ENCODE data around the gene ATXN7.

DNA sequence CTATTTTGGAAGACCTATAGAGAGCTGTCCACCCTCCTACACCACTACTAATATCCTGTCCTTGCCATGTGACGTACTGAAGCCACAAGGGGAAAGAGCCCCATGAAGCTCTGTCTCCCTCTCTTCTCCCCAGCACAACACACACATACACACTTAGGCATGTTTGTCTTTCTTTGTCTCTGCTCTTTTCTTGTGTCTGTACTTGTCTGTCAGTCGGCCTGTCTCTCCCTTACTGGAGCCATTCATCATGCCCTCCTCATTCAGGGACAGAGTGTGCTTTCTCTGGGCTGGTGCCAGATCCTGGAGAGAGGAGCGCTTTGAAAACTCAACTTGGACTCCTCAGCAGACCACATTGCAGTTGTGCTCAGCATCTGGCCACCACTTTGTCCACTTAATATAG, 112.1 kb downstream of the ATXN7 start:
- TF ChIP-seq, protein P1, sequence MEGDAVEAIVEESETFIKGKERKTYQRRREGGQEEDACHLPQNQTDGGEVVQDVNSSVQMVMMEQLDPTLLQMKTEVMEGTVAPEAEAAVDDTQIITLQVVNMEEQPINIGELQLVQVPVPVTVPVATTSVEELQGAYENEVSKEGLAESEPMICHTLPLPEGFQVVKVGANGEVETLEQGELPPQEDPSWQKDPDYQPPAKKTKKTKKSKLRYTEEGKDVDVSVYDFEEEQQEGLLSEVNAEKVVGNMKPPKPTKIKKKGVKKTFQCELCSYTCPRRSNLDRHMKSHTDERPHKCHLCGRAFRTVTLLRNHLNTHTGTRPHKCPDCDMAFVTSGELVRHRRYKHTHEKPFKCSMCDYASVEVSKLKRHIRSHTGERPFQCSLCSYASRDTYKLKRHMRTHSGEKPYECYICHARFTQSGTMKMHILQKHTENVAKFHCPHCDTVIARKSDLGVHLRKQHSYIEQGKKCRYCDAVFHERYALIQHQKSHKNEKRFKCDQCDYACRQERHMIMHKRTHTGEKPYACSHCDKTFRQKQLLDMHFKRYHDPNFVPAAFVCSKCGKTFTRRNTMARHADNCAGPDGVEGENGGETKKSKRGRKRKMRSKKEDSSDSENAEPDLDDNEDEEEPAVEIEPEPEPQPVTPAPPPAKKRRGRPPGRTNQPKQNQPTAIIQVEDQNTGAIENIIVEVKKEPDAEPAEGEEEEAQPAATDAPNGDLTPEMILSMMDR (IDR thresholded peaks at IDR 0.05), result no peak
- TF ChIP-seq POLR2A (IDR thresholded peaks at IDR 0.05) (no peak), POLR2AphosphoS5 (IDR thresholded peaks at IDR 0.05) (no peak)

Measured in breast epithelium (tissue), 3 donors.